NAMALWA (cell line): ENCODE measurements around the gene CRACDL.

Experiments
- DNase-seq: peaks from one replicate; pipeline ENCODE4 v3.0.0-alpha.2; 2015; ENCODE audit warnings: low spot score

Gene CRACDL

GRCh38 chr2:98801921-98802321 lies 134.1 kb downstream of the CRACDL start:
- no peak for DNase-seq

- no peak for DNase-seq
Measured at GRCh38 chr2:98801286-98801685, 134.7 kb downstream of the CRACDL start.

GRCh38 chr2:98800330-98801064 lies 135.5 kb downstream of the CRACDL start:
- no peak for DNase-seq

- no peak for DNase-seq
Measured at GRCh38 chr2:98799375-98800329, 136.4 kb downstream of the CRACDL start.

GRCh38 chr2:98796775-98797544 lies 139.1 kb downstream of the CRACDL start:
- no peak for DNase-seq

- DNase-seq = no peak
Measured at GRCh38 chr2:98795891-98796676, 139.9 kb downstream of the CRACDL start.

GRCh38 chr2:98793897-98794830 lies 141.9 kb downstream of the CRACDL start:
- DNase-seq = no peak

GRCh38 chr2:98793275-98793674 lies 142.8 kb downstream of the CRACDL start:
- DNase-seq = no peak

- DNase-seq = no peak
Measured at GRCh38 chr2:98790221-98790620, 145.8 kb downstream of the CRACDL start.

GRCh38 chr2:98787700-98788099 lies 148.3 kb downstream of the CRACDL start:
- DNase-seq = no peak

GRCh38 chr2:98786179-98786578 lies 149.8 kb downstream of the CRACDL start:
- no peak for DNase-seq

GRCh38 chr2:98782570-98782969 lies 153.5 kb downstream of the CRACDL start:
- no peak for DNase-seq

GRCh38 chr2:98781822-98782221 lies 154.2 kb downstream of the CRACDL start:
- no peak for DNase-seq

- DNase-seq = no peak
Measured at GRCh38 chr2:98778741-98779483, 157.1 kb downstream of the CRACDL start.

- DNase-seq = no peak
Measured at GRCh38 chr2:98778151-98778550, 157.9 kb downstream of the CRACDL start.

- DNase-seq = no peak
Measured at GRCh38 chr2:98777710-98778109, 158.3 kb downstream of the CRACDL start.

- no peak for DNase-seq
Measured at GRCh38 chr2:98777076-98777475, 158.9 kb downstream of the CRACDL start.

- DNase-seq = no peak
Measured at GRCh38 chr2:98776136-98776535, 159.9 kb downstream of the CRACDL start.

GRCh38 chr2:98775146-98775986 lies 160.7 kb downstream of the CRACDL start:
- no peak for DNase-seq
